IMR-90 (cell line): Measurements from ENCODE around the gene NUDCD3. TPM values are rescaled to one million over a fixed set of nuclear protein-coding genes. Genes with fewer than 3 reads are reported as not detected.

Experiments
- ATAC-seq: fragments of 200-7000 bp; cut with Tn5 transposase; 2 replicates; pipeline ENCODE4 v1.9.1; 2020; ENCODE audit warnings: low read depth, mild to moderate bottlenecking, moderate library complexity
- BruUV-seq: library from RNA; stranded (reverse); fragments of 400-500 nt; replicated peaks from 2 replicates; lab custom pipeline; 2021; lab: Mats Ljungman, UMichigan
- CTCF ChIA-PET: fragments of 300-600 bp; formaldehyde crosslinking; extraction: SDS; loops from one replicate; lab custom pipeline; 2021; ENCODE audit warnings: antibody characterized with exemption; lab: Yijun Ruan, JAX
- POLR2A ChIA-PET: fragments of 300-600 bp; sonication (Branson Sonifier 250); formaldehyde crosslinking; loops from one replicate; lab custom pipeline; 2022; ENCODE audit warnings: antibody characterized with exemption; ENCODE audit not compliant: unreplicated experiment; lab: Charles Lee
- DNase-seq: peaks from one replicate; pipeline ENCODE4 v3.0.0; 2013
- H2AFZ ChIP-seq: replicated peaks from 2 replicates; pipeline ENCODE3; 2013; ENCODE audit warnings: low read length, mild to moderate bottlenecking; ENCODE audit not compliant: poor library complexity
- H2AK5ac ChIP-seq: 2 replicates; pipeline ENCODE4 v1.6.1; 2013; ENCODE audit warnings: low read depth, low read length, inconsistent platforms
- H2AK9ac ChIP-seq: replicated peaks from 2 replicates; pipeline ENCODE3; 2013; ENCODE audit warnings: mild to moderate bottlenecking, low read depth, low read length, moderate library complexity; ENCODE audit not compliant: poor library complexity
- H2BK120ac ChIP-seq: 2 replicates; pipeline ENCODE4 v1.6.1; 2013; ENCODE audit warnings: low read depth, low read length, inconsistent platforms
- H2BK15ac ChIP-seq: 3 replicates; pipeline ENCODE4 v1.6.1; 2013; ENCODE audit warnings: low read depth, low read length, inconsistent platforms
- H2BK20ac ChIP-seq: 2 replicates; pipeline ENCODE4 v1.6.1; 2013; ENCODE audit warnings: low read depth, mild to moderate bottlenecking, inconsistent platforms, low read length, moderate library complexity
- H2BK5ac ChIP-seq: 2 replicates; pipeline ENCODE4 v1.6.1; 2013; ENCODE audit warnings: mild to moderate bottlenecking, low read depth, low read length, inconsistent platforms; ENCODE audit not compliant: poor library complexity, severe bottlenecking
- H3K14ac ChIP-seq: replicated peaks from 2 replicates; pipeline ENCODE4 v1.6.1; 2013; ENCODE audit warnings: low read depth, low read length, inconsistent platforms
- H3K18ac ChIP-seq: 2 replicates; pipeline ENCODE4 v1.6.1; 2013; ENCODE audit warnings: low read depth, low read length, control low read depth
- H3K23ac ChIP-seq: 2 replicates; pipeline ENCODE4 v1.6.1; 2013; ENCODE audit warnings: low read depth, low read length, inconsistent platforms
- H3K27ac ChIP-seq: 2 replicates; pipeline ENCODE4 v1.5.1; 2013; ENCODE audit warnings: mild to moderate bottlenecking, control low read depth, low read length; ENCODE audit not compliant: insufficient read depth
- H3K27me3 ChIP-seq: 2 replicates; pipeline ENCODE4 v1.6.1; 2013; ENCODE audit warnings: low read length; ENCODE audit not compliant: control insufficient read depth, insufficient read depth
- H3K36me3 ChIP-seq: 2 replicates; pipeline ENCODE4 v1.6.1; 2013; ENCODE audit warnings: low read length, mixed read lengths; ENCODE audit not compliant: control insufficient read depth, insufficient read depth
- H3K4ac ChIP-seq: 2 replicates; pipeline ENCODE4 v1.6.1; 2013; ENCODE audit warnings: low read depth, low read length, inconsistent platforms
- H3K4me1 ChIP-seq: 2 replicates; pipeline ENCODE4 v1.6.1; 2013; ENCODE audit warnings: low read length, mixed read lengths; ENCODE audit not compliant: control insufficient read depth, insufficient read depth
- H3K4me2 ChIP-seq: 2 replicates; pipeline ENCODE4 v1.6.1; 2013; ENCODE audit warnings: low read depth, mild to moderate bottlenecking, control low read depth, low read length, moderate library complexity
- H3K4me3 ChIP-seq: 2 replicates; pipeline ENCODE4 v1.5.1; 2013; ENCODE audit warnings: low read depth, mild to moderate bottlenecking, control low read depth, low read length, moderate library complexity; ENCODE audit not compliant: insufficient read depth
- H3K56ac ChIP-seq: 2 replicates; pipeline ENCODE4 v1.6.1; 2013; ENCODE audit warnings: low read length, inconsistent platforms; ENCODE audit not compliant: insufficient read depth; ENCODE audit errors: extremely low read depth
- H3K79me1 ChIP-seq, 2 experiments: 2 replicates each; pipeline ENCODE4 v1.6.1; 2013; ENCODE audit warnings: low read length in 2 of 2, inconsistent platforms in 1 of 2, low read depth in 1 of 2
- H3K9ac ChIP-seq: 2 replicates; pipeline ENCODE4 v1.6.1; 2013; ENCODE audit warnings: low read depth, low read length, control low read depth
- H3K9me1 ChIP-seq: 2 replicates; pipeline ENCODE4 v1.6.1; 2013; ENCODE audit warnings: low read length, inconsistent platforms; ENCODE audit not compliant: insufficient read depth
- H3K9me3 ChIP-seq: 2 replicates; pipeline ENCODE4 v1.6.1; 2013; ENCODE audit warnings: low read length; ENCODE audit not compliant: control insufficient read depth, insufficient read depth
- H4K20me1 ChIP-seq: 2 replicates; pipeline ENCODE4 v1.6.1; 2013; ENCODE audit warnings: low read length, inconsistent platforms; ENCODE audit not compliant: insufficient read depth
- H4K5ac ChIP-seq: 2 replicates; pipeline ENCODE4 v1.6.1; 2013; ENCODE audit warnings: mild to moderate bottlenecking, low read depth, low read length, control low read depth
- H4K8ac ChIP-seq, 2 experiments: 2 replicates each; pipeline ENCODE4 v1.6.1; 2013; ENCODE audit warnings: low read depth in 2 of 2, low read length in 2 of 2, control low read depth in 1 of 2, inconsistent platforms in 1 of 2
- H4K91ac ChIP-seq: 2 replicates; pipeline ENCODE4 v1.6.1; 2013; ENCODE audit warnings: low read depth, low read length, inconsistent platforms; ENCODE audit not compliant: insufficient read depth
- BHLHE40 ChIP-seq: fragments of 150-350 bp; IDR thresholded peaks from 2 replicates; pipeline ENCODE4 v1.6.1; 2016; ENCODE audit warnings: mild to moderate bottlenecking, low read depth, low read length
- CEBPB ChIP-seq: IDR thresholded peaks from 2 replicates; pipeline ENCODE4 v1.6.1; 2012; ENCODE audit warnings: low read depth, low read length, improper control_type of control experiment
- CHD1 ChIP-seq: IDR thresholded peaks from 2 replicates; pipeline ENCODE4 v1.6.1; 2012; ENCODE audit warnings: low read depth, low read length, improper control_type of control experiment
- CTCF ChIP-seq: conservative IDR thresholded peaks from 2 replicates; pipeline ENCODE4 v1.5.1; 2012; ENCODE audit warnings: mild to moderate bottlenecking, low read depth, low read length, improper control_type of control experiment
- ELK1 ChIP-seq: fragments of 150-350 bp; IDR thresholded peaks from 2 replicates; pipeline ENCODE4 v1.6.1; 2016; ENCODE audit warnings: low read depth, mild to moderate bottlenecking, low read length, moderate library complexity, borderline replicate concordance
- FOS ChIP-seq: fragments of 150-350 bp; IDR thresholded peaks from 2 replicates; pipeline ENCODE4 v1.6.1; 2016; ENCODE audit warnings: low read depth, low read length
- MAFK ChIP-seq: IDR thresholded peaks from 2 replicates; pipeline ENCODE4 v1.6.1; 2012; ENCODE audit warnings: low read depth, low read length, improper control_type of control experiment
- MAZ ChIP-seq: IDR thresholded peaks from 2 replicates; pipeline ENCODE4 v1.6.1; 2012; ENCODE audit warnings: low read depth, mild to moderate bottlenecking, low read length, improper control_type of control experiment, moderate library complexity, borderline replicate concordance
- MXI1 ChIP-seq: IDR thresholded peaks from 2 replicates; pipeline ENCODE4 v1.6.1; 2012; ENCODE audit warnings: low read depth, mild to moderate bottlenecking, low read length, moderate library complexity, borderline replicate concordance
- NFE2L2 ChIP-seq: fragments of 150-350 bp; IDR thresholded peaks from 2 replicates; pipeline ENCODE4 v1.6.1; 2016; ENCODE audit warnings: low read depth, mild to moderate bottlenecking, low read length
- POLR2A ChIP-seq: IDR thresholded peaks from 2 replicates; pipeline ENCODE4 v1.6.1; 2012; ENCODE audit warnings: mild to moderate bottlenecking, low read depth, low read length
- RAD21 ChIP-seq: IDR thresholded peaks from 2 replicates; pipeline ENCODE4 v1.6.1; 2012; ENCODE audit warnings: low read length, improper control_type of control experiment
- RCOR1 ChIP-seq: IDR thresholded peaks from 2 replicates; pipeline ENCODE4 v1.6.1; 2012; ENCODE audit warnings: mild to moderate bottlenecking, low read length, improper control_type of control experiment; ENCODE audit not compliant: insufficient replicate concordance
- RFX5 ChIP-seq: IDR thresholded peaks from 2 replicates; pipeline ENCODE4 v1.8.0; 2012; ENCODE audit warnings: low read depth, mild to moderate bottlenecking, low read length, moderate library complexity
- USF2 ChIP-seq: fragments of 150-350 bp; IDR thresholded peaks from 2 replicates; pipeline ENCODE4 v1.6.1; 2017; ENCODE audit warnings: mild to moderate bottlenecking, antibody characterized with exemption, low read length, low read depth
- WGBS, 2 experiments: methylation state at CpG; one replicate each; pipeline versions ENCODE4 v1.1.5 to v1.1.7; 2013; ENCODE audit warnings: missing lambda C conversion rate in 2 of 2; ENCODE audit not compliant: insufficient read length in 1 of 2; ENCODE audit errors: extremely low coverage in 2 of 2; 5-methylcytosine and 5-hydroxymethylcytosine counted together
- dilution Hi-C: fragments of 300-500 bp; cut with HindIII; formaldehyde crosslinking; loops from one replicate; pipeline ENCODE4 v1.14.3; 2018; ENCODE audit warnings: low sequenced_read_pairs; ENCODE audit not compliant: unreplicated experiment
- in situ Hi-C: fragments of 300-500 bp; cut with MboI; formaldehyde crosslinking; loops from 3 replicates; pipeline ENCODE4 v1.14.3; 2019; ENCODE audit warnings: low sequenced_read_pairs, inconsistent platforms, mixed read lengths
- intact Hi-C: fragments of 100-400 bp; cut with micrococcal nuclease; formaldehyde crosslinking; loops from 2 replicates; pipeline ENCODE4 v1.10.0; 2022
- polyA plus RNA-seq, 3 experiments: library from polyadenylated mRNA; depleted of rRNA; stranded (reverse); fragments of >200 nt; gene quantifications; 2 replicates each; pipeline ENCODE4 v1.2.3, GENCODE V29; 2012; ENCODE audit warnings: low replicate concordance in 1 of 3
- total RNA-seq: library from RNA; depleted of rRNA; stranded (reverse); fragments of >200 nt; gene quantifications from 2 replicates; pipeline ENCODE4 v1.2.3, GENCODE V29; 2012

The NUDCD3 gene
- total and polyA plus RNA-seq, 2 of the 4 experiments (the other 2 are of a cell fraction), result 49.5 to 76.0 TPM

GRCh38 chr7:44374007-44374763 is 116.3 kb downstream of the NUDCD3 start:
- BruUV-seq, result no TSS peak
- no peaks in the 10 kb centered on the region; a peak in 1 of 4 replicates for H3K79me1 ChIP-seq
- POLR2A ChIA-PET, result no interaction called here
- no peaks in the 10 kb centered on the region for H3K27me3 ChIP-seq
- no peaks in the 10 kb centered on the region for H4K20me1 ChIP-seq
- 93% methylated on average over 3 of the region's 12 CpGs; no CpG with 5 or more reads in 1 of the 2 experiments for WGBS, 2 experiments
- H2BK5ac ChIP-seq, result no peak overlapping the region
- H3K14ac ChIP-seq, result no peak overlapping the region
- in situ Hi-C loops, result no loop called here
- CTCF ChIA-PET, result no interaction called here
- no peak overlapping the region for H3K4me3 ChIP-seq
- H4K91ac ChIP-seq, result no peak overlapping the region
- no peak overlapping the region for H3K9ac ChIP-seq
- H3K4me1 ChIP-seq, result peaks cover 10% of the 10 kb centered on the region
- H3K9me1 ChIP-seq, result peaks cover 25% of the 10 kb centered on the region
- no peak overlapping the region for H4K8ac ChIP-seq
- dilution Hi-C loops, result no loop called here
- intact Hi-C loops, result no loop called here
- H2AK5ac ChIP-seq, result 0 out of 2 replicates have a peak overlapping the region, but pooled peaks have one; percentile 33
- no peak overlapping the region for H3K4me2 ChIP-seq
- H3K9me3 ChIP-seq, result no peaks in the 10 kb centered on the region
- DNase-seq, result no peak
- H3K36me3 ChIP-seq, result no peaks in the 10 kb centered on the region
- H2BK120ac ChIP-seq, result no peak overlapping the region
- H4K5ac ChIP-seq, result no peak overlapping the region
- no peak overlapping the region for H3K18ac ChIP-seq
- H2AFZ ChIP-seq, result no peak overlapping the region
- H3K27ac ChIP-seq, result no peak overlapping the region
- no peak overlapping the region for H3K56ac ChIP-seq
- H2BK20ac ChIP-seq, result no peak overlapping the region
- no peak overlapping the region for H3K23ac ChIP-seq
- H3K4ac ChIP-seq, result no peak overlapping the region; the same call in 1 of the 2 replicates
- H2AK9ac ChIP-seq, result no peak overlapping the region
- ATAC-seq, result no peak
- no peak overlapping the region for H2BK15ac ChIP-seq
- TF ChIP-seq MXI1 (no peak), BHLHE40 (no peak), FOS (no peak), MAZ (no peak), RFX5 (no peak), CEBPB (no peak), NFE2L2 (no peak), ELK1 (no peak), CHD1 (no peak), RCOR1 (no peak), USF2 (no peak), POLR2A (no peak), MAFK (no peak), CTCF (no peak), RAD21 (no peak)
